Lower leg skin (tissue), 3 donors: ENCODE data around the gene ERFL.

Experiments used
- CTCF ChIP-seq, 3 donors: fragments of 450-650 bp; IDR thresholded peaks; one replicate each; pipeline ENCODE4 v1.5.1; 2016; ENCODE audit warnings: antibody characterized with exemption in 3 of 3, mild to moderate bottlenecking in 3 of 3, moderate library complexity in 2 of 3
- POLR2A ChIP-seq, 2 donors: fragments of 450-650 bp; IDR thresholded peaks; one replicate each; pipeline ENCODE4 v1.6.1; 2016 to 2017; ENCODE audit warnings: antibody characterized with exemption in 2 of 2, mild to moderate bottlenecking in 1 of 2, moderate library complexity in 1 of 2

GRCh38 chr19:41861846-41862245 is 66.4 kb downstream of the ERFL start:
- no peak for TF ChIP-seq CTCF (IDR thresholded peaks at IDR 0.05)
- no peak for TF ChIP-seq POLR2A (IDR thresholded peaks at IDR 0.05)
